Left cardiac atrium (tissue), 4 donors: ENCODE results near the gene ATXN10. TPM values are rescaled to one million over a fixed set of nuclear protein-coding genes. Genes with fewer than 3 reads are reported as not detected.

Experiments used
- ATAC-seq, 2 donors: fragments of 200-7000 bp; cut with Tn5 transposase; one replicate each; pipeline ENCODE4 v1.9.1; 2020; ENCODE audit warnings: mild to moderate bottlenecking in 2 of 2, moderate library complexity in 2 of 2
- DNase-seq: peaks from one replicate; pipeline ENCODE4 v3.0.0-alpha.2; 2020
- intact Hi-C, 2 donors: fragments of 100-400 bp; cut with DNase I; formaldehyde crosslinking; loops; one replicate each; pipeline versions ENCODE4 v1.14.1 to v1.15.1; 2022 to 2023
- total RNA-seq, 2 donors: library from RNA; stranded (reverse); fragmentation: NEBNext Ultra II Directional; extraction: Animal tissue kit (Norgen Biotek cat#: 25700); gene quantifications; one replicate each; pipeline ENCODE4 v1.2.1, GENCODE V29; 2021
- donor health status: DM: no; HTN: yes; CAD: no.
- donor health status: DM: no; HTN: yes; CAD: no; lungs with severe emphysema.
- donor health status: DM: yes; HTN: yes; CAD: no.
- donor health status: Dilated cardiomyopathy.

ATXN10 gene
- total RNA-seq, 2 donors from 2014 or later = 129 to 143 TPM

- intact Hi-C loops = loop anchor here in 1 of 2 donors (10.0 kb wide), 1 partner anchor 187 kb away; no protein-coding TSS in a partner anchor
These were observed 159.8 kb downstream of the ATXN10 start for GRCh38 chr22:45831394-45831793.

DNA sequence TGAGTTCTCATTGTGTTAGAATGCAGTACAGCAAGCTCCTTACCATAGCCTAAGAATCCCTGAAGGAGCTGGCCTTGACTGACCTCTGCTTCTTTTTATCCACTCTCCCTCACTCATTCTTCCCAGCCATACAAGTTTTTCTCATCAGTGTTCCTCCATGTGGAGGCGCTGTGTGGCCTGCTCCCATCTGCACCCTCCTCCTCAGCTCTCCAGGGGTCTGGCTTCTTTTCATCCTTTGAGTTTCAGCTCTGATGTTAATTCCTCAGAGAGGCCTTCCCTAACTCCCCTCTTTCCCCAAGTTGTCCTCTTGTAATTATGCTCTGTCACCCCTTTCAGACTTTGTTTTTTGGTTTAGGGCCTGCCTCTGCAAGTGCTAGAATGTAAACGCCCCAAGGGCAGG is 160.5 kb downstream of the ATXN10 start:
- intact Hi-C loops = loop anchor here in 1 of 2 donors (10.0 kb wide), 1 partner anchor 187 kb away; no protein-coding TSS in a partner anchor
- ATAC-seq = no peak
- DNase-seq = no peak

More at GRCh38 chr22:45831394-45831793, 159.8 kb downstream of the ATXN10 start:
- no peak for DNase-seq
- ATAC-seq = no peak

- ATAC-seq (no peak), DNase-seq (no peak)
- intact Hi-C loops = loop anchor here in 1 of 2 donors (10.0 kb wide), 1 partner anchor 188 kb away; no protein-coding TSS in a partner anchor
These were observed 161.4 kb downstream of the ATXN10 start for GRCh38 chr22:45832959-45833580.

- intact Hi-C loops = loop anchor here in 1 of 2 donors (10.0 kb wide), 1 partner anchor 189 kb away; no protein-coding TSS in a partner anchor
- DNase-seq (no peak), ATAC-seq (no peak)
These were observed 162.0 kb downstream of the ATXN10 start for GRCh38 chr22:45833613-45834012.

- DNase-seq = no peak
- intact Hi-C loops = loop anchor here in 1 of 2 donors (10.0 kb wide), 1 partner anchor 189 kb away; no protein-coding TSS in a partner anchor
- no peak for ATAC-seq
These were observed 162.6 kb downstream of the ATXN10 start for GRCh38 chr22:45834241-45834640.

DNA sequence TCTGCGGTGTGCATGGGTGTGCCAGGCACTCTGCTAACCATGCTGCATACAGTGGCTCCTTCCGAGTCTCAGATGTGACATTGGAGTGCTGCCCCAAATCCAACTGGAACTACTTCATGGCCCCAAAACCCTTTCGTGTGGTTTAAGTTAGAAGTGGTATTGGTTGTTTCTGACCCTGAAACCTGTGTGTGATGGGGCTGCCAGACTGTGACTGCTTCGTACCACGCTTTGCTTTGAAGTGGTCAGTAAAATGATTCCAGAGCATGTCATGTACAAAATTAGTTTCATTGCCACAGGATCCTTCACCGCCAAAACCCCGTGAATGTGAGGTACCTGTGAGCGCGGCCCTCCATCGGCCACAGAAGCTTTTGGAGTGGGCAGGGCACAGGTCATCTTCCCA is 163.2 kb downstream of the ATXN10 start:
- DNase-seq = no peak
- intact Hi-C loops = loop anchor here in 1 of 2 donors (10.0 kb wide), 1 partner anchor 190 kb away; no protein-coding TSS in a partner anchor
- no peak for ATAC-seq

DNA sequence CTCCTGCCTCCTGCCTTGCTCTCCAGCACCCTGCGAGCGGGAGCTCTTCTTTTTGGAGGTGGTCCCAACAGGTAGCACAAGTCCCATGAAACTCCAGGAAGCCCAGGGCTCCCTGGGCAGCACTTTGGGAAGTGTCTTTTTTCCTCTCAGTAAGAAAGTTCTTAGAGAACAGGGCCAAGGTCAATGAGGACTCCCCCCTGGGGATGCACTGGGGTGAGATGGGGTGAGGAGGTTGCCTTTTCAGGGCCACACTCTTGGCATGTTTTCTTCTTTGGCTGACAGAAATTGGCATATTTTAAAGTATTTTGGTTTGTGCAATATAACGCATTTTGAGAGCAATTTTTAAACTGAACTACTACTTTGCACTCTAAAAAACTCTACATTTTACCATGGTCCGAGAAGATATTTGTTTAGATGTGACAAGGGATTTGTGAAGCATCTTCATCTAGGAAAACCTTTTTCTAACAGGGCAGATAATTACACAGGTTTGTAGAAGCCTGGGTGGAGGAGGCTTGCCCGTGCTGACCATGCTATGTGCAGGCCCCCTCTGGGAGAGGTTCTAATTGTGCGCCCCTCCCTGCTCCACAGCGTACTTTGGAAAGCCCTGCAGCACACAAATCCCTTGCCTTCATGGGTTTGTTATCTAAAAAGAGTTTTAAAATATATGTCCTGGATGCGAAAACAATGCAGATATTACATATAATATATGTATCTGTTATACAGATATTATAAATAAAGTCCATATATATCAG is 165.0 kb downstream of the ATXN10 start:
- ATAC-seq = peak in 1 of 2 donors; percentile 53
- no peak for DNase-seq
- intact Hi-C loops = loop anchor here in 1 of 2 donors (10.0 kb wide), 1 partner anchor 192 kb away; no protein-coding TSS in a partner anchor

- ATAC-seq (no peak), DNase-seq (no peak)
- intact Hi-C loops = loop anchor here in 1 of 2 donors (10.0 kb wide), 1 partner anchor 193 kb away; no protein-coding TSS in a partner anchor
These were observed 165.9 kb downstream of the ATXN10 start for GRCh38 chr22:45837508-45837907.

DNA sequence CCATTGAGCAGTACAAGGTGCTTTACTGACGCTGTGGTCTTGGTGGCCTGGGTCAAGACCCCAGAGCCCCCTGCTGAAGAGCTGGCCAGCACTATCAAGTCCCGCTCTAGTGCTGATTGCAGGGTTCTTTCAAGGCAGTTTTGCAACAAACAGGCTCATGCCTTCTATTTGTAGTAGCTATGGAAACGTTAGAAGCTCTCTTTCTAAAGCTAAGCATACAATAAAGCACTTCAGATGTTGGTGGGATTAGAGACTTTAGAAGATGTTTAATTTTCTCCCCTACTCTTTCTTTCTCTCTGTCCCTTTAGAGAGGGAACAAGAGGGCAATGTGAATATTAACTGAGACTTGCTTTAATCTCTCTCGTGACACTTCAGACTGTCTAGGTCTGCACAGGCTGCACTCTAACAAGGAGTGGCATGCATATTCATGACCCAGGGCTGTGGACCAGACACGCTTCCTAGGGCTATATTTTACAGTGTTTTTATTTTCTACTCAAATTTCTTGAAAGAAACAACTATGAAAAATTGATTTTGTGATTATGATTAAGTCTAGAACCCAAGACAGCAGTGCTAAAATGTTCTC is 166.8 kb downstream of the ATXN10 start:
- no peak for ATAC-seq
- intact Hi-C loops = loop anchor here in 1 of 2 donors (10.0 kb wide), 1 partner anchor 194 kb away; no protein-coding TSS in a partner anchor
- DNase-seq = no peak

GRCh38 chr22:45840483-45840882 is 168.8 kb downstream of the ATXN10 start:
- no peak for DNase-seq
- intact Hi-C loops = no loop called here
- no peak for ATAC-seq

- DNase-seq (no peak), ATAC-seq (no peak)
- intact Hi-C loops = no loop called here
These were observed 170.8 kb downstream of the ATXN10 start for GRCh38 chr22:45842291-45842991.

GRCh38 chr22:45843031-45843430 is 171.4 kb downstream of the ATXN10 start:
- no peak for ATAC-seq
- DNase-seq = no peak
- intact Hi-C loops = no loop called here

GRCh38 chr22:45843986-45844385 is 172.4 kb downstream of the ATXN10 start:
- ATAC-seq (no peak), DNase-seq (no peak)
- intact Hi-C loops = no loop called here

DNA sequence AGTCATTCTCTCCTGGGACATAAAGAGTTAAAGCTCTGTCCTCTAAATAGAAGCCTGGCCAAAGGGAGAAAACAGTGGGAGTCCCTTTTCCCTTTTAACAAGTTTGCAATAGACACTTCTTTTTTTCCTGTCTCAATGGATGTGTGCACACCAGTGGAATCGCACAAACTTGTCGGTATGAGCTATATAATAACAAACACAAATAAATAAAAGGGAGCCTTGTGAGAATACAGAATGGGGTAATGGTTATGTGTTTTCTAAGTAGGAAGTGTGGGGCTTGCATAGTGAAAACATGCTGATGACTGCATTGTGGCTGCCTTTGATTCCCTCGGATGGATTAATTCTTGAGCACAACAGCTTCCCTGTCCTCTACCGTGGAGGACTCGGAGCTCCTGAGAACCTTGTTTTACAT is 173.4 kb downstream of the ATXN10 start:
- ATAC-seq = no peak
- intact Hi-C loops = no loop called here

GRCh38 chr22:45846952-45847351 is 175.3 kb downstream of the ATXN10 start:
- intact Hi-C loops = no loop called here
- ATAC-seq (no peak), DNase-seq (no peak)

More for the DNA sequence above, 173.4 kb downstream of the ATXN10 start:
- no peak for DNase-seq

DNA sequence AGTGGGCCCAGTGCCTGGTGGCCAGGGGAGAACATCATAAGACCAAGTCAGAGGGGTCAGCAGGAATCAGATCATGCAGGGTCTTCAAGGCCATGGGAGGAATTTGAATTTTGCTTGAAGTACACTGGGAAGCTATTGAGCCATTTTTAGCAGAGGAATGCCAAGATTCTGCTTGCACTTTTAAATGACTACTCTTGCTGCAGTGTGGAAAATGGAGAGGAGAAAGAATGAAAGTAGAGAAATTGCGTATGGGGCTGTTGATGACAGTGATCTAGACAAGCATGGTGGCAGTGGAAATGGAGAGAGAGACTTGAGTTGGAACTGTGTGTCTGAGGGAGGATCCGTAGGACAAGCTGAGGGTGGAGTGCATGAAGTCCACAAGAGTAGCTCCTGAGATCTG is 177.3 kb downstream of the ATXN10 start:
- intact Hi-C loops = no loop called here
- DNase-seq = no peak
- ATAC-seq = no peak

GRCh38 chr22:45852826-45853225 is 181.2 kb downstream of the ATXN10 start:
- DNase-seq (no peak), ATAC-seq (no peak)
- intact Hi-C loops = no loop called here

DNA sequence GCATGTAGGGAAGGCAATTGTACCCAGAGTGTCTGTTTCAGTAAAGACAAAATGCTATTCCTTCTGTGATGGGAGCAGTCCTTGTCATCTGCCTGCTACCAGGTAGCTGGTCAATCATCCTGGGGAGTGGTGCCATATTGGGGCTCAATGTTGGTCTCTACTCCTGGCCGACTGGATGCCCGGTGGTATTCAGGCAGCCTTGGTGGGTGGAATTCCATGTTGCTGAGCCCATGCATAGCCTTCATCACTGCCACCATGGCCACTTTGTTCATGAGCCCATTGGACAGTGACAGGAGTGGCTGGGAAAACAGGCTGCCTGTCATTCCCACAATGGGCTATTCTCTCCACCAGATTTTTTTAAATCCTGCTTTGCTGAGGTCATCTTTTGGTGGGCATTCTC is 184.3 kb downstream of the ATXN10 start:
- no peak for ATAC-seq
- DNase-seq = no peak
- intact Hi-C loops = no loop called here

GRCh38 chr22:45857519-45857918 is 185.9 kb downstream of the ATXN10 start:
- ATAC-seq = no peak
- no peak for DNase-seq
- intact Hi-C loops = no loop called here
